ENCODE data around the gene BSG. TPM values are rescaled to one million over a fixed set of nuclear protein-coding genes. Genes with fewer than 3 reads are reported as not detected.

BSG gene
- total and polyA plus RNA-seq, 11 donors = 727 to 2,989 (median 1,462) TPM

GRCh38 chr19:594265-594870 lies 22.0 kb downstream of the BSG start:
- Histone ChIP-seq H3K4me1 (peaks cover 0 to 15% (median under 1%) of the 10 kb centered on the region in 12 donors), H3K27me3 (peaks cover 11 to 31% (median 15%) of the 10 kb centered on the region in 9 donors), H3K27ac (no peak overlapping the region), H3K36me3 (no peaks in the 10 kb centered on the region), H3K9me3 (no peaks in the 10 kb centered on the region), H3K4me3 (no peak overlapping the region)
- no peak for TF ChIP-seq POLR2A (IDR thresholded peaks at IDR 0.05)
- TF ChIP-seq, protein P1, sequence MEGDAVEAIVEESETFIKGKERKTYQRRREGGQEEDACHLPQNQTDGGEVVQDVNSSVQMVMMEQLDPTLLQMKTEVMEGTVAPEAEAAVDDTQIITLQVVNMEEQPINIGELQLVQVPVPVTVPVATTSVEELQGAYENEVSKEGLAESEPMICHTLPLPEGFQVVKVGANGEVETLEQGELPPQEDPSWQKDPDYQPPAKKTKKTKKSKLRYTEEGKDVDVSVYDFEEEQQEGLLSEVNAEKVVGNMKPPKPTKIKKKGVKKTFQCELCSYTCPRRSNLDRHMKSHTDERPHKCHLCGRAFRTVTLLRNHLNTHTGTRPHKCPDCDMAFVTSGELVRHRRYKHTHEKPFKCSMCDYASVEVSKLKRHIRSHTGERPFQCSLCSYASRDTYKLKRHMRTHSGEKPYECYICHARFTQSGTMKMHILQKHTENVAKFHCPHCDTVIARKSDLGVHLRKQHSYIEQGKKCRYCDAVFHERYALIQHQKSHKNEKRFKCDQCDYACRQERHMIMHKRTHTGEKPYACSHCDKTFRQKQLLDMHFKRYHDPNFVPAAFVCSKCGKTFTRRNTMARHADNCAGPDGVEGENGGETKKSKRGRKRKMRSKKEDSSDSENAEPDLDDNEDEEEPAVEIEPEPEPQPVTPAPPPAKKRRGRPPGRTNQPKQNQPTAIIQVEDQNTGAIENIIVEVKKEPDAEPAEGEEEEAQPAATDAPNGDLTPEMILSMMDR (IDR thresholded peaks at IDR 0.05) = no peak
- ATAC-seq = no peak
- 76 to 94% (median 78%) methylated on average over 13 to 24 of the region's 24 CpGs for WGBS, 4 donors
- DNase-seq = no peak
- intact Hi-C loops (cut with DNase I) = loop anchor here in 1 of 10 donors (10.0 kb wide), 1 partner anchor 60 kb away; no protein-coding TSS in a partner anchor

DNA sequence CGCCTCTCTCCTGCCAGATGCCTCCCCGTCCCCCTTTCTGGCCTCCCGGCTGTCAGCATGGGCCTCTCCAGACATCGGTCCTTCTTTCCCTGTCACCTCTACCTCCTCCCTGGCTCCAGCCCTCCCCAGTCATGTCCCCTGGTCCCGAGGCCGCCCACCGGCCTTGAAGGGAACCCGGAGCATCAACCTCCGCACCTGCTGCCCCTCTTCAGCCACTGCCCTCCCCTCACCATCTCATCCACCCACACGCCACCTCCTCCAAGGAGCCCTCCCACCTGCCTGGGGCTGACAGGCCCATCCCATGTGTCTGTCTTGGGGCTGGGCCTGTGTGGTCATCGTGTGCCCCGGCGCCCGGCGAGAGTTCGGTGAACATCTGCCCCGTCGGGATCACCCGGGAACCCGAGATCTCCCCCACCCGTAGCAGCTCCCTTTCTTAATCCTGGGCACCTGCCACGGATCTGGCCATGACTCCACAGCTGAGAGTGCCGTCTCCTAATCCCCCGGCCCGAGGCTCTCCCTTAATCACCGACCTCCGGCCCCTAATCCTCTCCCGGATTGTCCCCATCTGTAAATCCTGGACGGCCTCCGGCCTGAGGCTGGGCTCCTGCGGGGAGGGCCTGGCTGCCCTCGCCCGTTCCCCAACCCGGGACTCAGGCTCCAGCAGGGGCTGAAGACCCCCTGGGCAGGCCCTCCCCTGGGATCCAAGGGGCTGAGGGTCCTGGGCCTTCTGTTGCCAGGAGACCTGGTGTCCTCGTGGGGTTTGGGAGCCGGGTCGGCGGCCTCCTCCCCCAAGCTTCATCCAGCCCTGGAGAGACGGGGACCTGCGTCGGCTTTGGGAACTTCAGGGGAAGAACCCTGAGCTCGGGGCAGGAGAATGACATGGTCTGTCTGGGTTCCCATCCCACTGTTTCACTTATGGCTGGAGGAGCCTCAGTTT lies 23.2 kb downstream of the BSG start:
- no peaks in the 10 kb centered on the region for H3K9me3 ChIP-seq
- DNase-seq (no peak), ATAC-seq (no peak)
- peaks cover 7 to 26% (median 14%) of the 10 kb centered on the region in 9 donors for H3K27me3 ChIP-seq
- H3K36me3 ChIP-seq = no peaks in the 10 kb centered on the region
- TF ChIP-seq POLR2A (IDR thresholded peaks at IDR 0.05) = no peak
- TF ChIP-seq, protein P1 (IDR thresholded peaks at IDR 0.05) = no peak
- 74 to 81% (median 77%) methylated on average over 36 to 42 of the region's 42 CpGs for WGBS, 4 donors
- H3K4me1 ChIP-seq = peaks cover 0 to 8% (median 0%) of the 10 kb centered on the region in 12 donors
- intact Hi-C loops (cut with DNase I) = loop anchor here in 1 of 10 donors (10.0 kb wide), 1 partner anchor 59 kb away; no protein-coding TSS in a partner anchor
- H3K27ac ChIP-seq = no peak overlapping the region
- no peak overlapping the region for H3K4me3 ChIP-seq

- H3K36me3 ChIP-seq = no peaks in the 10 kb centered on the region
- WGBS, 4 donors = 82 to 85% (median 84%) methylated on average over 11 to 16 of the region's 16 CpGs
- H3K9me3 ChIP-seq = no peaks in the 10 kb centered on the region
- TF ChIP-seq POLR2A (IDR thresholded peaks at IDR 0.05) = no peak
- TF ChIP-seq, protein P1 (IDR thresholded peaks at IDR 0.05) = no peak
- DNase-seq (no peak), ATAC-seq (no peak)
- no peak overlapping the region for H3K4me3 ChIP-seq
- peaks cover under 1 to 19% (median 8%) of the 10 kb centered on the region in 9 donors for H3K27me3 ChIP-seq
- intact Hi-C loops (cut with DNase I) = loop anchor here in 1 of 10 donors (10.0 kb wide), 1 partner anchor 59 kb away; no protein-coding TSS in a partner anchor
- no peak overlapping the region for H3K27ac ChIP-seq
- H3K4me1 ChIP-seq = peaks cover 0 to 1% (median 0%) of the 10 kb centered on the region in 12 donors
These were observed 23.9 kb downstream of the BSG start for GRCh38 chr19:596263-596655.

Data from heart left ventricle (tissue), 16 donors.